Upper lobe of left lung (tissue), 6 donors: ENCODE data around the gene GAN. TPM values are rescaled to one million over a fixed set of nuclear protein-coding genes. Genes with fewer than 3 reads are reported as not detected.
A peak's percentile ranks its signal among the peaks of the same experiment; 100 is the strongest.

Source experiments
- ATAC-seq, 2 donors: fragments of 200-7000 bp; cut with Tn5 transposase; one replicate each; pipeline ENCODE4 v1.9.1; 2022; ENCODE audit warnings: mild to moderate bottlenecking in 2 of 2, moderate library complexity in 2 of 2; ENCODE audit not compliant: low FRiP score in 2 of 2
- DNase-seq, 2 donors: peaks; one replicate each; pipeline ENCODE4 v3.0.0-alpha.2; 2019 to 2020
- H3K27ac ChIP-seq, 4 donors: fragments of 200-600 bp; sonication (generic); one replicate each; pipeline ENCODE4 v1.5.1; 2016 to 2019
- H3K27me3 ChIP-seq, 4 donors: fragments of 200-600 bp; sonication (generic); one replicate each; pipeline ENCODE4 v1.5.1; 2017 to 2019
- H3K36me3 ChIP-seq, 4 donors: fragments of 200-600 bp; sonication (generic); one replicate each; pipeline ENCODE4 v1.5.1; 2016 to 2019
- H3K4me1 ChIP-seq, 4 donors: fragments of 200-600 bp; sonication (generic); one replicate each; pipeline ENCODE4 v1.5.1; 2018 to 2019
- H3K4me3 ChIP-seq, 4 donors: fragments of 200-600 bp; sonication (generic); one replicate each; pipeline ENCODE4 v1.5.1; 2017 to 2019; ENCODE audit warnings: mild to moderate bottlenecking in 2 of 4, moderate library complexity in 1 of 4
- H3K9me3 ChIP-seq, 4 donors: fragments of 200-600 bp; sonication (generic); one replicate each; pipeline ENCODE4 v1.5.1; 2018 to 2019
- EP300 ChIP-seq, 4 donors: sonication (generic); formaldehyde crosslinking; IDR thresholded peaks; one replicate each; pipeline ENCODE4 v1.5.1; 2017; ENCODE audit warnings: antibody characterized with exemption in 4 of 4, control low read depth in 2 of 4
- POLR2A ChIP-seq, 4 donors: fragments of 450-650 bp; IDR thresholded peaks; one replicate each; pipeline ENCODE4 v1.5.1; 2016 to 2017; ENCODE audit warnings: antibody characterized with exemption in 4 of 4, mild to moderate bottlenecking in 2 of 4
- POLR2AphosphoS5 ChIP-seq, 2 donors: sonication (generic); formaldehyde crosslinking; IDR thresholded peaks; one replicate each; pipeline ENCODE4 v1.5.1; 2017; ENCODE audit warnings: antibody characterized with exemption in 2 of 2
- WGBS, 2 donors: methylation state at CpG; one replicate each; pipeline ENCODE4 v1.1.5; 2017 to 2018; 5-methylcytosine and 5-hydroxymethylcytosine counted together
- total RNA-seq, 6 donors: library from RNA; depleted of rRNA in 4 of 6; stranded (reverse); fragments of >200 nt in 4 of 6; gene quantifications; one replicate each; pipeline versions ENCODE4 v1.1.0 to v1.2.1, GENCODE V29; 2016 to 2021
- TF ChIP-seq, protein P1 (sequence below), 6 experiments: fragments of 450-650 bp in 4 of 6; fragments of 200-600 bp in 2 of 6; sonication (generic) in 2 of 6; IDR thresholded peaks; one replicate each; pipeline ENCODE4 v1.5.1; 2016 to 2019; ENCODE audit warnings: antibody characterized with exemption in 6 of 6
- donor health status: DM: no; HTN: no; CAD: no; lungs with moderate emphysema.
- donor health status: DM: no; HTN: yes; CAD: no; lungs with severe emphysema.

The GAN gene
- total RNA-seq, 6 donors from 2014 or later, result 3.3 to 8.4 (median 5.9) TPM

DNA sequence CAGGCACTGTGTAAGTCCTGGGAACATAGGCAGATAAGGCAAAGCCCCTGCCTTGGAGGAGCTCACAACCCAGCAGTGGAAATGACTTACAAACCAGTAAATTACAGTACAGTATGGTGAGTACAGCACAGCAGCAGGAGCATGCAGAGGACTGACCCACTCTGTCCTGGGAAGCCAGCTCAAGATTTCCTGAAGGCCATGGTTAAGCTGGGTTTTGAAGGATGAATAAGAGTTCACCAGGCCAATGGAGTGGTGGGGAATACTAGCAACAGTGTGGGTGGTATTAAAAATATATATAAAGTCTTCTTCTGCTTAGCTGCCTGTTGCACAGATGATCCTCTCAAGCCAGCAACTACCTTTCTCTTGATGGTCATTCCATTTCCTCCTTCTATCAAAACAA lies 3.0 kb upstream of the GAN start:
- Histone ChIP-seq H3K27ac (no peak overlapping the region), H3K36me3 (no peaks in the 10 kb centered on the region), H3K4me1 (peaks cover 15 to 34% (median 22%) of the 10 kb centered on the region in 4 donors), H3K27me3 (no peaks in the 10 kb centered on the region), H3K4me3 (no peak overlapping the region), H3K9me3 (no peaks in the 10 kb centered on the region)
- TF ChIP-seq, protein P1, sequence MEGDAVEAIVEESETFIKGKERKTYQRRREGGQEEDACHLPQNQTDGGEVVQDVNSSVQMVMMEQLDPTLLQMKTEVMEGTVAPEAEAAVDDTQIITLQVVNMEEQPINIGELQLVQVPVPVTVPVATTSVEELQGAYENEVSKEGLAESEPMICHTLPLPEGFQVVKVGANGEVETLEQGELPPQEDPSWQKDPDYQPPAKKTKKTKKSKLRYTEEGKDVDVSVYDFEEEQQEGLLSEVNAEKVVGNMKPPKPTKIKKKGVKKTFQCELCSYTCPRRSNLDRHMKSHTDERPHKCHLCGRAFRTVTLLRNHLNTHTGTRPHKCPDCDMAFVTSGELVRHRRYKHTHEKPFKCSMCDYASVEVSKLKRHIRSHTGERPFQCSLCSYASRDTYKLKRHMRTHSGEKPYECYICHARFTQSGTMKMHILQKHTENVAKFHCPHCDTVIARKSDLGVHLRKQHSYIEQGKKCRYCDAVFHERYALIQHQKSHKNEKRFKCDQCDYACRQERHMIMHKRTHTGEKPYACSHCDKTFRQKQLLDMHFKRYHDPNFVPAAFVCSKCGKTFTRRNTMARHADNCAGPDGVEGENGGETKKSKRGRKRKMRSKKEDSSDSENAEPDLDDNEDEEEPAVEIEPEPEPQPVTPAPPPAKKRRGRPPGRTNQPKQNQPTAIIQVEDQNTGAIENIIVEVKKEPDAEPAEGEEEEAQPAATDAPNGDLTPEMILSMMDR (IDR thresholded peaks at IDR 0.05), result no peak
- TF ChIP-seq EP300 (IDR thresholded peaks at IDR 0.05), result no peak
- no peak for TF ChIP-seq POLR2AphosphoS5 (IDR thresholded peaks at IDR 0.05)
- no peak for TF ChIP-seq POLR2A (IDR thresholded peaks at IDR 0.05)
- ATAC-seq (no peak), DNase-seq (no peak)

DNA sequence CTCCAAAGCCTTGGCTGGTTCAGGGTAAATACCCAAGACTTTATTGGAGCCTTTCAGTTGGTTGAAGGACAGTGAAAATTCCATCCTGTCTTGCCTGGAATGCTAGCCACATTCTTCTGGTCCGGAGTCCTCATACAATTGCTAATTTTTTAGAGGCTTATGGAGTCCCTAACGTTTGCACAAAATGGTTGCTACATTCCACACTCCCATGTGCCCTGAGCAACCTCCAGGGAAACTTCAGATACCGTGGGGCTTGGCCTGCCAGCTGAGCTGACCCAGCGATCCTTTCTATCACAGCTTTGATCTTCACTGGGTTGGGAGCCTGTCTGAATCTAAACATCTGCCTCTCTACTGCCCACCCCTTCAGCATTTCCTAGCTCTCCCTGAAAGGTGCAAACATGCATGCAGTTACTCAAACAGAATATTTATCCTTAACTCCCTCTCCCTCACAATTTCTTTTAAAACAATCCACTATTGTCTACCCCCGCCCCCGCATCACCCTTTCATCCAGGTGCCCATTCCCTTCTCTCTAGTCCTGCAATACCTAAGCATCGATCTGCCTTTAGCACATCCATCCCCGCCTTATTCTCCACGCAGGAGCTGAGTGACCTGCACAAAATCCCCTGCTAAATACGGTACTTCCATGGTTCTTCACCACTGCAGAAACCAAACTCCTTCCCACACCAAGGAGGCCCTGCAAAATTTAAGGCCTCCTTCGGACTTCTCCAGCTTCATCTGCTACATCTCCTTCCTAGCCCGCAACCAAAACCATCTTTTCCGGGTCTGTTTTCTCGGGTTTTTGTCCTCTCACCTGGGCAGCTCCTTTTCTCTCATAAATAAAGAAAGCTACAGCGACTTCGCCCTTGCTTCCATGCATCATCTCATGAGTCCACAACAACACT lies 810 bp upstream of the GAN start:
- H3K4me3 ChIP-seq, result peak overlapping the region; percentile 71 to 98 (median 91)
- ATAC-seq (no peak), DNase-seq (no peak)
- peak overlapping the region; percentile 85 to 95 (median 92) for H3K27ac ChIP-seq
- H3K27me3 ChIP-seq, result no peaks in the 10 kb centered on the region
- no peaks in the 10 kb centered on the region for H3K9me3 ChIP-seq
- 6 to 9% methylated on average over 16 of the region's 16 CpGs for WGBS, 2 donors
- no peak for TF ChIP-seq POLR2A (IDR thresholded peaks at IDR 0.05)
- no peak for TF ChIP-seq POLR2AphosphoS5 (IDR thresholded peaks at IDR 0.05)
- TF ChIP-seq EP300 (IDR thresholded peaks at IDR 0.05), result no peak
- TF ChIP-seq, protein P1 (IDR thresholded peaks at IDR 0.05), result no peak
- peaks cover 15 to 34% (median 22%) of the 10 kb centered on the region in 4 donors for H3K4me1 ChIP-seq
- no peaks in the 10 kb centered on the region for H3K36me3 ChIP-seq

DNA sequence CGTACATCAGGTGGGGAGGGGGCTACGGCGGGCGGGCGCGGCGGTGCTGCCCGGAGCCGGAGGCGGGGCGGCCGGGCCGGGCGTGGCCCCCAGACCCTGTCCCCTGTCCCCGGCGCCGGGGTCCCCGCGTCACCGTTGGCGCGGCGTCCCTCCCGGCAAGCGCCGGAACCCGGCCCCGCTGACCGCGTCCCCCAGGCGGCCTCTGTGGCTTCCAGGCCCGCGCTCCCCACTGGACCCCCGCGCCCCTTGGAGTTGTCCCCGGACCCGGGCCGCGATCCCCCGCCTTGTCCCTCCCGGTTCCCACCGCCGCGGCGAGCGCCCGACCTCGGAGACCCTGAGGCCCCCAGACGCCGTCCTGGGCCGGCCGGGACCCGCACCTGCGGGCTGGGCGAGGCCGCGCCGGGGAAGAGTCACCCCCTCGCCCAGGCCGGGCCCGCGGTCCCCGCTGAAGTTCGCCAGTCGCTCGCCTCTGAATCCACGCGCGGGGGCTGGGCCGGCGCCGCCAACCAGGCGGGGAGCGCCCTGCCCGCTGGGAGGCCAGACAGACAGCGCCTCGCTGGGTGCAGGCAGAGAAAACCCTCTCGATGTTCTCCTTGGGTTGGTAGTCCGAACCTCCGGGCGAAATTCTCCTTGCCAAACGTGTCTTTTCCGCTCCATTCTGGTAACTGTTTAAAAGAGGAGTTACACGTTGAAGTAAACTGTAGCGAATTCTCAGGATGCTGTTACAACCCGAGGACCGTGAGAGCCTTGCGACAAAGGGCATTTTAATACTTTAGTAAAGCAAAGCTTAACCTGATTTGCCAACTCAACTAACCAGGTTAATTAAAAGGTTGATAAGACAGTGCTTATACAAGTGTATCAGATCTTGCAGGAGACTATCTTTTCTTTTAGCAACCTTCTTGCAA lies 761 bp downstream of the GAN start:
- H3K27ac ChIP-seq, result peak overlapping the region; percentile 85 to 95 (median 92)
- TF ChIP-seq POLR2AphosphoS5 (IDR thresholded peaks at IDR 0.05) (no peak), EP300 (IDR thresholded peaks at IDR 0.05) (no peak), POLR2A (IDR thresholded peaks at IDR 0.05) (peak in 1 of 4 donors; percentile 48)
- TF ChIP-seq, protein P1 (IDR thresholded peaks at IDR 0.05), result peak in 3 of 6 experiments; percentile 6 to 16 (median 7)
- H3K36me3 ChIP-seq, result no peaks in the 10 kb centered on the region
- peaks cover 19 to 37% (median 22%) of the 10 kb centered on the region in 4 donors for H3K4me1 ChIP-seq
- H3K27me3 ChIP-seq, result no peaks in the 10 kb centered on the region
- DNase-seq (peak; percentile 54 to 93), ATAC-seq (peak; percentile 42 to 78)
- no peaks in the 10 kb centered on the region for H3K9me3 ChIP-seq
- 1% methylated on average over 13 to 28 of the region's 88 CpGs for WGBS, 2 donors
- peak overlapping the region; percentile 71 to 98 (median 91) for H3K4me3 ChIP-seq

DNA sequence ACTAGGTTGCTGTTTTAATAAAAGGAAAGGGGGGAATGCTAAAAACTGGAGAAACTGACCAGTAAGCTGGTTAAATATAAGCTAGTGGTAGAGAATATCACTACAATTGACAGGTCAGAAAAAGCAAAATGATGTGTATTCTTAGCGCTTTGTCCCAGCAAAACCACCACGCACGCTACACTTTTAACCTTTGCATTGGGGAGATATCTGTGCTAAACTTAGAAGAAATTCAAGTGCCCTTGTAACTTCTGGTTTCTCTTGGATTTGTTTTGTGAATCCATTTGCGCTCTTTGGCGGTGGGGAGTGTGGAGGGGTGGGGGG lies 1.4 kb downstream of the GAN start:
- Histone ChIP-seq H3K27me3 (no peaks in the 10 kb centered on the region), H3K36me3 (no peaks in the 10 kb centered on the region), H3K9me3 (no peaks in the 10 kb centered on the region), H3K4me1 (peaks cover 19 to 35% (median 22%) of the 10 kb centered on the region in 4 donors), H3K4me3 (peak overlapping the region in 3 of 4 donors; percentile 89 to 98 (median 93)), H3K27ac (peak overlapping the region in 1 of 4 donors; percentile 91)
- ATAC-seq (no peak), DNase-seq (no peak)
- no peak for TF ChIP-seq POLR2AphosphoS5 (IDR thresholded peaks at IDR 0.05)
- TF ChIP-seq POLR2A (IDR thresholded peaks at IDR 0.05), result no peak
- TF ChIP-seq, protein P1 (IDR thresholded peaks at IDR 0.05), result no peak
- TF ChIP-seq EP300 (IDR thresholded peaks at IDR 0.05), result no peak
- 81 to 86% methylated on average over 5 of the region's 5 CpGs for WGBS, 2 donors
